Upper lobe of left lung (tissue), 6 donors: ENCODE measurements around the gene CLASRP. TPM values are rescaled to one million over a fixed set of nuclear protein-coding genes. Genes with fewer than 3 reads are reported as not detected.
"Not testable (repeated sequence)": the region's sequence is repeated elsewhere in the genome, so short reads cannot be mapped to it uniquely, and the experiment has no call there.

Experiments used
- ATAC-seq, 2 donors: fragments of 200-7000 bp; cut with Tn5 transposase; one replicate each; pipeline ENCODE4 v1.9.1; 2022; ENCODE audit warnings: mild to moderate bottlenecking in 2 of 2, moderate library complexity in 2 of 2; ENCODE audit not compliant: low FRiP score in 2 of 2
- DNase-seq, 2 donors: peaks; one replicate each; pipeline ENCODE4 v3.0.0-alpha.2; 2019 to 2020
- H3K27ac ChIP-seq, 4 donors: fragments of 200-600 bp; sonication (generic); one replicate each; pipeline ENCODE4 v1.5.1; 2016 to 2019
- H3K27me3 ChIP-seq, 4 donors: fragments of 200-600 bp; sonication (generic); one replicate each; pipeline ENCODE4 v1.5.1; 2017 to 2019
- H3K36me3 ChIP-seq, 4 donors: fragments of 200-600 bp; sonication (generic); one replicate each; pipeline ENCODE4 v1.5.1; 2016 to 2019
- H3K4me1 ChIP-seq, 4 donors: fragments of 200-600 bp; sonication (generic); one replicate each; pipeline ENCODE4 v1.5.1; 2018 to 2019
- H3K4me3 ChIP-seq, 4 donors: fragments of 200-600 bp; sonication (generic); one replicate each; pipeline ENCODE4 v1.5.1; 2017 to 2019; ENCODE audit warnings: mild to moderate bottlenecking in 2 of 4, moderate library complexity in 1 of 4
- H3K9me3 ChIP-seq, 4 donors: fragments of 200-600 bp; sonication (generic); one replicate each; pipeline ENCODE4 v1.5.1; 2018 to 2019
- EP300 ChIP-seq, 4 donors: sonication (generic); formaldehyde crosslinking; IDR thresholded peaks; one replicate each; pipeline ENCODE4 v1.5.1; 2017; ENCODE audit warnings: antibody characterized with exemption in 4 of 4, control low read depth in 2 of 4
- POLR2A ChIP-seq, 4 donors: fragments of 450-650 bp; IDR thresholded peaks; one replicate each; pipeline ENCODE4 v1.5.1; 2016 to 2017; ENCODE audit warnings: antibody characterized with exemption in 4 of 4, mild to moderate bottlenecking in 2 of 4
- POLR2AphosphoS5 ChIP-seq, 2 donors: sonication (generic); formaldehyde crosslinking; IDR thresholded peaks; one replicate each; pipeline ENCODE4 v1.5.1; 2017; ENCODE audit warnings: antibody characterized with exemption in 2 of 2
- WGBS, 2 donors: methylation state at CpG; one replicate each; pipeline ENCODE4 v1.1.5; 2017 to 2018; 5-methylcytosine and 5-hydroxymethylcytosine counted together
- total RNA-seq, 6 donors: library from RNA; depleted of rRNA in 4 of 6; stranded (reverse); fragments of >200 nt in 4 of 6; gene quantifications; one replicate each; pipeline versions ENCODE4 v1.1.0 to v1.2.1, GENCODE V29; 2016 to 2021
- TF ChIP-seq, protein P1 (sequence below), 6 experiments: fragments of 450-650 bp in 4 of 6; fragments of 200-600 bp in 2 of 6; sonication (generic) in 2 of 6; IDR thresholded peaks; one replicate each; pipeline ENCODE4 v1.5.1; 2016 to 2019; ENCODE audit warnings: antibody characterized with exemption in 6 of 6
- donor health status: DM: no; HTN: no; CAD: no; lungs with moderate emphysema.
- donor health status: DM: no; HTN: yes; CAD: no; lungs with severe emphysema.

CLASRP gene
- total RNA-seq, 6 donors from 2014 or later = 38.0 to 295 (median 71.6) TPM

DNA sequence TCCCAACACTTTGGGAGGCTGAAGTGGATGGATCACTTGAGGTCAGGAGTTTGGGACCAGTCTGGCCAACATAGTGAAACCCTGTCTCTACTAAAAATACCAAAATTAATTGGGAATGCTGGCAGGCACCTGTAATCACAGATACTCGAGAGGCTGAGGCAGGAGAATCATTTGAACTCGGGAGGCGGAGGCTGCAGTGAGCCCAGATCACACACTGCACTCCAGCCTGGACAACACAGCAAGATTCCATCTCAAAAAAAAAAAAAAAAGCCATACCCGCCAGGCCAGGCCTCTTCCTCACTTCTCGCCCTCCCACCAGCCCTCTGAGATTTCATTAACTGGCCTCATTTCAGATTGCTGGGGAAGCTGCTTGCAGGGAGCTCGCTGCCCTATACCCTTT lies 45.3 kb upstream of the CLASRP start:
- ATAC-seq = no peak
- Histone ChIP-seq H3K27me3 (no peaks in the 10 kb centered on the region), H3K4me3 (no peak overlapping the region), H3K9me3 (no peaks in the 10 kb centered on the region), H3K4me1 (no peaks in the 10 kb centered on the region), H3K36me3 (peaks cover 7 to 48% (median 40%) of the 10 kb centered on the region in 4 donors), H3K27ac (no peak overlapping the region)
- TF ChIP-seq, protein P1, sequence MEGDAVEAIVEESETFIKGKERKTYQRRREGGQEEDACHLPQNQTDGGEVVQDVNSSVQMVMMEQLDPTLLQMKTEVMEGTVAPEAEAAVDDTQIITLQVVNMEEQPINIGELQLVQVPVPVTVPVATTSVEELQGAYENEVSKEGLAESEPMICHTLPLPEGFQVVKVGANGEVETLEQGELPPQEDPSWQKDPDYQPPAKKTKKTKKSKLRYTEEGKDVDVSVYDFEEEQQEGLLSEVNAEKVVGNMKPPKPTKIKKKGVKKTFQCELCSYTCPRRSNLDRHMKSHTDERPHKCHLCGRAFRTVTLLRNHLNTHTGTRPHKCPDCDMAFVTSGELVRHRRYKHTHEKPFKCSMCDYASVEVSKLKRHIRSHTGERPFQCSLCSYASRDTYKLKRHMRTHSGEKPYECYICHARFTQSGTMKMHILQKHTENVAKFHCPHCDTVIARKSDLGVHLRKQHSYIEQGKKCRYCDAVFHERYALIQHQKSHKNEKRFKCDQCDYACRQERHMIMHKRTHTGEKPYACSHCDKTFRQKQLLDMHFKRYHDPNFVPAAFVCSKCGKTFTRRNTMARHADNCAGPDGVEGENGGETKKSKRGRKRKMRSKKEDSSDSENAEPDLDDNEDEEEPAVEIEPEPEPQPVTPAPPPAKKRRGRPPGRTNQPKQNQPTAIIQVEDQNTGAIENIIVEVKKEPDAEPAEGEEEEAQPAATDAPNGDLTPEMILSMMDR (IDR thresholded peaks at IDR 0.05) = no peak
- TF ChIP-seq POLR2A (IDR thresholded peaks at IDR 0.05) (no peak), POLR2AphosphoS5 (IDR thresholded peaks at IDR 0.05) (no peak), EP300 (IDR thresholded peaks at IDR 0.05) (no peak)
- DNase-seq = no peak
- WGBS, 2 donors = 94 to 95% methylated on average over 6 of the region's 6 CpGs

DNA sequence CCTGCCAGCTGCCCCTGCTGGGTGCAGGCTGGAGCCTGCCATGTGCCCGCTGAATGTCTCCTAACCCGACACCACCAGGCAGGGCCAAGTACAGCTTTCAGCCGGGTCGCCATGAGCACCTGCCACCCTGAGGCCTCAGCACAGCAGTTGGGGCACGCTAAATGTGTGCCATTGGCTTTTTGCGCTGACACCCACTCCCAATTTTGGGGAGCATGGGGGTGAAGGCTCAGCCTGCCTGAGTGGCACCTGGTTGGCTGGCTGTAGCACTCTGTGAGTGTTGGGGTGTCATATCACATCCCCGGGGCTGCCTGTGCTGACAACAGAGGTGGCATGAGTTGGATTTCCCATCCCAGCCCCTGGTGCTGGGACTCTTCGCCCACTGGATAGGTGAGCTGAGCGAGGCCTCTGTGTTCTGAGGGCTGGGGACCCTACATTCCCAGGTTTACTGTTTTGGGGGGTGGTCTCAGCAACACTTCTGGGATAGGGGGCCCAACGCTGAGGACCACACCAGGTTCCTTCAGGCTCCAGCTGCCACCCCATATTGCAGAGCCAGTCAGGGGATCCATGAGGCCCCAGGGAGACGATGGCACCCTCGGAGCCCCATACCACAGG lies 44.8 kb upstream of the CLASRP start:
- H3K9me3 ChIP-seq = no peaks in the 10 kb centered on the region
- 97% methylated on average over 7 of the region's 12 CpGs; no CpG with 5 or more reads in 1 of the 2 donors for WGBS, 2 donors
- H3K4me3 ChIP-seq = no peak overlapping the region
- no peak for ATAC-seq
- H3K27ac ChIP-seq = no peak overlapping the region
- no peaks in the 10 kb centered on the region for H3K27me3 ChIP-seq
- H3K36me3 ChIP-seq = peaks cover 7 to 45% (median 36%) of the 10 kb centered on the region in 4 donors
- DNase-seq = no peak
- TF ChIP-seq EP300 (IDR thresholded peaks at IDR 0.05) = no peak
- TF ChIP-seq POLR2A (IDR thresholded peaks at IDR 0.05) = no peak
- TF ChIP-seq POLR2AphosphoS5 (IDR thresholded peaks at IDR 0.05) = no peak
- TF ChIP-seq, protein P1 (IDR thresholded peaks at IDR 0.05) = no peak
- no peaks in the 10 kb centered on the region for H3K4me1 ChIP-seq

DNA sequence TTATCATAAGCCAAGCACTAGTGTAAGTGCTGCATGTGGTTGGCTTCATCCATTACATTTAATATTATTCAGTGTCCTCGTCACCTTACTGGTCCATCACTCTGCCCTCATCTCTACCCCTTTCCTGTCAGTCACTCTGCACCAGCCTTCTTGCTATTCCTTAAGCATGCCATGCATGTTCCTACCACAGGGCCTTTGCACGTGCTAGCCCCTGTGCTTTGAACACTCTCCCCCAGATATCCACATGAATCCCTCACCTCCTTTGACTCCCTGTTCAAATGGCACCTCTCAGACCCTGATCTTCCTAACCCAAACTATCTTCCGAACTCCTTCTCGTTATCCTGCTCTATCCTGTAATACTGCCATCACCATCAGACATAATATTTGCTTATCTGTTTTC lies 40.8 kb upstream of the CLASRP start:
- Histone ChIP-seq H3K4me1 (peaks cover 8 to 15% (median 11%) of the 10 kb centered on the region in 4 donors), H3K27ac (no peak overlapping the region), H3K4me3 (no peak overlapping the region), H3K9me3 (no peaks in the 10 kb centered on the region), H3K27me3 (no peaks in the 10 kb centered on the region), H3K36me3 (peaks cover 0 to 10% (median 1%) of the 10 kb centered on the region in 4 donors)
- no peak for ATAC-seq
- TF ChIP-seq EP300 (IDR thresholded peaks at IDR 0.05) (no peak), POLR2AphosphoS5 (IDR thresholded peaks at IDR 0.05) (no peak), POLR2A (IDR thresholded peaks at IDR 0.05) (no peak)
- TF ChIP-seq, protein P1 (IDR thresholded peaks at IDR 0.05) = no peak
- no peak for DNase-seq
- WGBS, 2 donors = 91 to 93% methylated on average over 4 of the region's 4 CpGs

DNA sequence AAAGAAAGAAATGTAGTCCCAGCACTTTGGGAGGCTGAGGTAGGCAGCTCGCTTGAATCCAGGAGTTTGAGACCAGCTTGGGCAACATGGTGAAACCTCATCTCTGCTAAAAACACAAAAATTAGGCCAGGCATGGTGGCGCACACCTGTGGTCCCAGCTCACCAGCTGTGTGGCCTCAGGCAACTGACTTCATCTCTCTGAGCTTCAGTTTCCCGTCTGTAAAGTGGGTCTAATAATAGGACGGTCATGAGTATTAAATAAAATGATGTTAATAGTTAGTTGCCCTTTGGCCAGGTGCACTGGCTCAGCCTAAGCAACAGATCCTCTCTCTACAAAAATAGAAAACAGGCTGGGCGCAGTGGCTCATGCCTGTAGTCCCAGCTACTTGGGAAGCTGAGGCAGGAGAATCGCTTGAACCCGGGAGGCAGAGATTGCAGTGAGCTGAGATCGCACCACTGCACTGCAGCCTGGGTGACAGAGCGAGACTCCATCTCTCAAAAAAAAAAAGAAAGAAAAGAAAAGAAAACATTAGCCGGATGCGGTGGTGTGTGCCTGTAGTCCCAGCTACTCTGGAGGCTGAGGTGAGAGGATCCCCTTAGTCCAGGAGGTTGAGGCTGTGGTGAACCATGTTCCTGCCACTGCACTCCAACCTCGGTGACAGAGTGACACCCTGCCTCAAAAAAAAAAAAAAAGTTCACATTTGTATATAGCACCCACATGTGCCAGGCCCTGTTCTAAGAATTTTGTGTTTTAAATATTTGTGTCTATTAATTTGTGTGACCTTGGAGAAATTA lies 39.5 kb upstream of the CLASRP start:
- not testable (repeated sequence) for H3K27ac ChIP-seq, ATAC-seq, H3K4me3 ChIP-seq, H3K36me3 ChIP-seq, H3K9me3 ChIP-seq, DNase-seq, H3K27me3 ChIP-seq
- 73 to 85% methylated on average over 12 of the region's 12 CpGs for WGBS, 2 donors
- H3K4me1 ChIP-seq = peaks cover 8 to 15% (median 11%) of the 10 kb centered on the region in 4 donors

DNA sequence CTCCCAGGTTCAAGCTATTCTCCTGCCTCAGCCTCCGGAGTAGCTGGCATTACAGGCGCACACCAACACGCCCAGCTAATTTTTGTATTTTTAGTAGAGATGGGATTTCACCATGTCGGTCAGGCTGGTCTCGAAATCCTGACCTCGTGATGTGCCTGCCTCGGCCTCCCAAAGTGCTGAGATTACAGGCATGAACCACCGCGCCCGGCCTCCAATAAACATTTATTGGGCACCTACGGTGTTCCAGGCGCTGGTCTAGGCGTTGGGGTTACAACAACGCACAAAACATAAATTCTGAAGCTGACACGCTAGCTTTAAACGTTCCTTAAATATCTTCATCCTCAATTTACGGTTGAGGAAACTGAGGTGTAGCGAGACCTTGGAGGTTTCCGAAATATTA lies 38.2 kb upstream of the CLASRP start:
- Histone ChIP-seq H3K4me3 (peak overlapping the region in 3 of 4 donors; percentile 69 to 84 (median 82)), H3K27ac (peak overlapping the region; percentile 48 to 100 (median 98)), H3K4me1 (peaks cover 8 to 15% (median 11%) of the 10 kb centered on the region in 4 donors)
- DNase-seq, H3K36me3 ChIP-seq, H3K27me3 ChIP-seq, H3K9me3 ChIP-seq, ATAC-seq: not testable (repeated sequence)
- WGBS, 2 donors = 73 to 76% methylated on average over 19 of the region's 19 CpGs
